HEK293 (cell line): ENCODE measurements around the gene TSBP1.

Experiments used
- CTCF ChIP-seq: fragments of 450-650 bp; formaldehyde crosslinking; IDR thresholded peaks from 2 replicates; pipeline ENCODE4 v1.5.1; 2016; ENCODE audit warnings: missing biosample characterization, missing genetic modification characterization
- ZNF24 ChIP-seq: fragments of 450-650 bp; formaldehyde crosslinking; IDR thresholded peaks from 2 replicates; pipeline ENCODE4 v1.5.1; 2016; ENCODE audit warnings: missing biosample characterization, missing genetic modification characterization

DNA sequence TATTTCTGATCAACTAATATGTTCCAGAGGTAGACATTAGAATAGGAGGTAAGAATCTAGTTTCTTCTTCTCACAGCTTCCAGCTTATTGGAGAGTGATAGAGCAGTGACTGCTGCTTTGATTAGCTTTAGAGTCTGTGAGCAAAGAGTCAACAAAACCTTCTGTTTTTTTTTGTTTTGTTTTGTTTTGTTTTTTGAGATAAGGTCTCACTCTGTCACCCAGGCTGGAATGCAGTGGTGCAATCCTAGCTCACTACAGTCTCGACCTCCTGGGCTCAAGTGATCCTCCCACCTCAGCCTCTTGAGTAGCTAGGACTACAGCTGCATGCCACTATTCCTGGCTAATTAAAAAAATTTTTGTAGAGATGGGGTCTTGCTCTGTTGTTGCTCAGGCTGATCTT, 39.3 kb downstream of the TSBP1 start:
- TF ChIP-seq CTCF (tag by site-specific recombination) (no peak), ZNF24 (tag by site-specific recombination) (no peak)
